ENCODE data around the gene IDE.

GRCh38 chr10:92413519-92413918 lies 160.4 kb downstream of the IDE start:
- no peak for TF ChIP-seq CTCF (conservative IDR thresholded peaks at IDR 0.05; ENCODE audit: low read depth, low read length)
- no peak for TF ChIP-seq RFX5 (IDR thresholded peaks at IDR 0.05; ENCODE audit: low read depth, low read length)
- no peak for TF ChIP-seq CHD1 (IDR thresholded peaks at IDR 0.05; ENCODE audit: low read depth, low read length)
- no peak for TF ChIP-seq POLR2A (IDR thresholded peaks at IDR 0.05; ENCODE audit: low read depth, low read length)
- no peak for TF ChIP-seq SMC3 (IDR thresholded peaks at IDR 0.05; ENCODE audit: low read depth, low read length)
- TF ChIP-seq USF2 (IDR thresholded peaks at IDR 0.05; ENCODE audit: low read depth, low read length) = no peak
- TF ChIP-seq BHLHE40 (IDR thresholded peaks at IDR 0.05; ENCODE audit: low read depth, low read length) = no peak
- no peak for TF ChIP-seq MAZ (IDR thresholded peaks at IDR 0.05; ENCODE audit: borderline replicate concordance, low read depth, low read length)
- TF ChIP-seq MXI1 (IDR thresholded peaks at IDR 0.05; ENCODE audit: borderline replicate concordance, low read depth, low read length) = no peak
